Activated CD4-positive, alpha-beta T cell treated with anti-CD3 and anti-CD28 coated beads, Interleukin-2, amount 50 U/mL, for 48 hours (primary cell): ENCODE measurements around the gene PTPRA.
"Not testable (repeated sequence)": the region's sequence is repeated elsewhere in the genome, so short reads cannot be mapped to it uniquely, and the experiment has no call there.

Experiments used
- DNase-seq, 2 experiments: peaks; one replicate each; pipeline ENCODE4 v3.0.0-alpha.2; 2020

The PTPRA gene

GRCh38 chr20:3010985-3011723, 137.9 kb downstream of the PTPRA start:
- DNase-seq, result no peak

GRCh38 chr20:3011752-3012151, 138.5 kb downstream of the PTPRA start:
- DNase-seq, result peak; percentile 39 to 54

- DNase-seq, result no peak
Measured at GRCh38 chr20:3013771-3014170, 140.5 kb downstream of the PTPRA start.

- peak; percentile 53 to 64 for DNase-seq
Measured at GRCh38 chr20:3014179-3014578, 140.9 kb downstream of the PTPRA start.

- peak; percentile 49 to 64 for DNase-seq
Measured at GRCh38 chr20:3014662-3015061, 141.4 kb downstream of the PTPRA start.

- peak; percentile 36 to 45 for DNase-seq
Measured at GRCh38 chr20:3015302-3015701, 142.0 kb downstream of the PTPRA start.

GRCh38 chr20:3021327-3021726, 148.0 kb downstream of the PTPRA start:
- no peak for DNase-seq

GRCh38 chr20:3021777-3022176, 148.5 kb downstream of the PTPRA start:
- no peak for DNase-seq

GRCh38 chr20:3022559-3023490, 149.5 kb downstream of the PTPRA start:
- DNase-seq, result not testable (repeated sequence)

GRCh38 chr20:3027987-3028386, 154.7 kb downstream of the PTPRA start:
- no peak for DNase-seq

GRCh38 chr20:3031524-3032147, 158.4 kb downstream of the PTPRA start:
- no peak for DNase-seq

GRCh38 chr20:3032624-3033023, 159.3 kb downstream of the PTPRA start:
- DNase-seq, result no peak

GRCh38 chr20:3037654-3038053, 164.4 kb downstream of the PTPRA start:
- DNase-seq, result no peak

GRCh38 chr20:3038454-3038853, 165.2 kb downstream of the PTPRA start:
- DNase-seq, result no peak

- no peak for DNase-seq
Measured at GRCh38 chr20:3039426-3039825, 166.1 kb downstream of the PTPRA start.

GRCh38 chr20:3040086-3040485, 166.8 kb downstream of the PTPRA start:
- DNase-seq, result no peak

GRCh38 chr20:3041854-3042409, 168.7 kb downstream of the PTPRA start:
- DNase-seq, result no peak

GRCh38 chr20:3042625-3043024, 169.3 kb downstream of the PTPRA start:
- DNase-seq, result no peak

GRCh38 chr20:3043322-3043721, 170.0 kb downstream of the PTPRA start, which contains the start of gene GNRH2:
Gene GNRH2, plus strand, starts transcription at chr20:3043622. Its CDS starts 793 bp downstream, at chr20:3044415.
- no peak for DNase-seq

GRCh38 chr20:3044336-3044965, 171.2 kb downstream of the PTPRA start:
- DNase-seq, result no peak

GRCh38 chr20:3045042-3045815, 171.9 kb downstream of the PTPRA start:
- DNase-seq, result peak; percentile 77 to 81
